ENCODE measurements around the gene TAF1B.
A peak's percentile ranks its signal among the peaks of the same experiment; 100 is the strongest.
"Not testable (repeated sequence)": the region's sequence is repeated elsewhere in the genome, so short reads cannot be mapped to it uniquely, and the experiment has no call there.

Gene TAF1B

DNA sequence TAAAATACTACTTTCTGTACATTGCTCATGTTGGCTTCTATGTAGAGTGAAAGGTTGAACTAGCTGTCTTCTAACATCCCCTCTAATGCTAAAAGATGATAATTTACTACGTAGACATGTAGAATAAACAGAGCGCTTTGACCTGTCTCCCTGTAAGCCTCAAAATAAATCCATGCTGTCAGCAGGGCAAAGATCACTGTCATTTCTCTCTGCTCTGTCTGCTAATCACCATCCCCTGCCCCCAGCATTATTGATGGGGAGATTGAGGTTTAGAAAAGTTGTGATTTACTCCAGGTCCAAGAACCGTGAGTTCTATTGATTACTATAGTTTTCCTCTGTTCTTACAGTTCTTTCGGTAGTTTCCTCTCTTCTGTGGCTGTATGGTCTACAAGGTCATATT lies 69.2 kb downstream of the TAF1B start:
- H3K36me3 ChIP-seq (ENCODE audit: insufficient read depth, low read length) = peaks cover 20% of the 10 kb centered on the region; the same call in 1 of the 2 replicates
- H2AFZ ChIP-seq (ENCODE audit: low read length, unreplicated experiment) = no peak overlapping the region
- peaks cover 10% of the 10 kb centered on the region for H3K4me1 ChIP-seq (ENCODE audit: control insufficient read depth, insufficient read depth, low read length, unreplicated experiment)
- no peaks in the 10 kb centered on the region for H3K27me3 ChIP-seq (ENCODE audit: insufficient read depth, low read length)
- no peak overlapping the region for H3K27ac ChIP-seq (ENCODE audit: low read depth, low read length)
- no peaks in the 10 kb centered on the region for H3K79me2 ChIP-seq (ENCODE audit: control insufficient read depth, insufficient read depth, low read length, unreplicated experiment)
- no peak overlapping the region for H3K4me3 ChIP-seq (ENCODE audit: low read depth, low read length)

DNA sequence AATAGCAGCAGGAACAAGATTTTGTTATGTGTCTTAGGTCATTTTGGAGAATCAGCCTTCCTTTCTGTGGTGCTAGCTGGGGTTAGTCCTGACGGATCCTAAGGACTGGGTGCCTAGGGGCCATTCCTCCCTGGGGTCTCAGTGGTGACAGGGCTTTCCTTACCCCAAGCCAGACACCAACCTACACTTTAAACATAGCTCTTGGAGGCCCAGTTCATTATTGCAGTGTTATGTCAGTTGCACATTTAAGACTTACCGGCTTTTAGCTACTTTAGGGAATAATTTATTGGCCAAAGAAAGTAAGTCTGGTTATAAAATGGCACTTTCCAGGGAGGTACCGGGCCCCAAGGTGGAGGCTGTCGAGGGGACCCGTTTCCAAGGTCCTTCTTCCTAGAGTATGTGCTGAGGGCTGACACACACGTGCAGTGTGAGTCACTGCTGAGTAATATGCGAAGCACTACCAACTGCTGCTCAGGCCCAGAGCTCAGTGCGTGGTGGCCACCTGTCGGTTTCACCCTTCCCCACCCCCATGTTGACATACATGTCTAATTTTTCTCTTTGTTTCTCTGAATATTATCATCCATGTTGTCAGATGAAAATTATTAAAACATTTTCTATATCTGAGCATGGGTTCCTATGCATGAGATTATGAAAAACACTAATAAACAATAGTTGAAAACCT lies 71.3 kb downstream of the TAF1B start:
- H3K4me3 ChIP-seq (ENCODE audit: low read depth, low read length) = no peak overlapping the region
- H3K27me3 ChIP-seq (ENCODE audit: insufficient read depth, low read length) = no peaks in the 10 kb centered on the region
- H2AFZ ChIP-seq (ENCODE audit: low read length, unreplicated experiment) = no peak overlapping the region
- no peak overlapping the region for H3K27ac ChIP-seq (ENCODE audit: low read depth, low read length)
- peaks cover 20% of the 10 kb centered on the region; the same call in 1 of the 2 replicates for H3K36me3 ChIP-seq (ENCODE audit: insufficient read depth, low read length)
- no peaks in the 10 kb centered on the region for H3K79me2 ChIP-seq (ENCODE audit: control insufficient read depth, insufficient read depth, low read length, unreplicated experiment)
- H3K4me1 ChIP-seq (ENCODE audit: control insufficient read depth, insufficient read depth, low read length, unreplicated experiment) = peaks cover 19% of the 10 kb centered on the region

DNA sequence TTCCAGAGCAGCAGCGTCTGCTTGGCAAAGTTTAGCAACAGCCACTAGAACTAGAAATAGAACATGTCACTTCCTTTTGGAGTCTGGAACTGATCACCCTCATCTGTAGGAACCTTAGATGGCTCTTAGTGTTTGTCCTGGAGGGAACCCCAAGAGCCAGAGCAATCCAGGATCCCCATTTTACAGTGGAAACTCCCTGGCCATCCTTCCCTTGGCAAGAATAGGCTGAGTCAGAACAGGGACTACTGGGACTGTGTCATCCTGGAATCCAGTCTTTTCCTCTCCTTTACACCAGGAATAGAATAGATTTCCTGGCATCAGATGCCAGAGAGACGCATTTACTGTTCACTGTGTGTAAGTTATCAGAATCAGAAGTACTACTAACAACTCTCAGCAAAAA lies 75.0 kb downstream of the TAF1B start:
- Histone ChIP-seq H3K27ac (ENCODE audit: low read depth, low read length) (peak overlapping the region; percentile 11), H2AFZ (ENCODE audit: low read length, unreplicated experiment) (peak overlapping the region; percentile 0), H3K27me3 (ENCODE audit: insufficient read depth, low read length) (no peaks in the 10 kb centered on the region), H3K36me3 (ENCODE audit: insufficient read depth, low read length) (peaks cover 17% of the 10 kb centered on the region; the same call in 1 of the 2 replicates), H3K79me2 (ENCODE audit: control insufficient read depth, insufficient read depth, low read length, unreplicated experiment) (no peaks in the 10 kb centered on the region), H3K4me1 (ENCODE audit: control insufficient read depth, insufficient read depth, low read length, unreplicated experiment) (peaks cover 19% of the 10 kb centered on the region), H3K4me3 (ENCODE audit: low read depth, low read length) (no peak overlapping the region)

DNA sequence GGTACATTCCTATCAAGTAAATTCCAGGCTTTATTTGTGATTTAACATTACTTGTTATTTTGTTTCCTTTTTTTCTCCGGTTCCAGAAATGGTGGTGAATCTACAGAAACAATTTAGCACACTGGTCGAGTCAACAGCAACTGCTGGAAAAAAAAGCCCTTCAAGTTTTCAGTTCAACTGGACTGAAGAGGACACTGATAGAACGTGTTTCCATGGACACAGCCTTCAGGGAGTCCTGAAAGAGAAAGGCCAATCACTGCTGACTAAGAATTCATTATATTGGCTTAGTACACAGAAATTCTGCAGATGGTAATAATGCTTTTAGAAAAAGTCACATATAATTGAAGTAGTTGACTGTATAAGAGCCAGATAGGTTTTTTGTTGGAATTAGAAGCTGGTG lies 76.2 kb downstream of the TAF1B start:
- peaks cover 17% of the 10 kb centered on the region; the same call in 1 of the 2 replicates for H3K36me3 ChIP-seq (ENCODE audit: insufficient read depth, low read length)
- no peak overlapping the region for H2AFZ ChIP-seq (ENCODE audit: low read length, unreplicated experiment)

DNA sequence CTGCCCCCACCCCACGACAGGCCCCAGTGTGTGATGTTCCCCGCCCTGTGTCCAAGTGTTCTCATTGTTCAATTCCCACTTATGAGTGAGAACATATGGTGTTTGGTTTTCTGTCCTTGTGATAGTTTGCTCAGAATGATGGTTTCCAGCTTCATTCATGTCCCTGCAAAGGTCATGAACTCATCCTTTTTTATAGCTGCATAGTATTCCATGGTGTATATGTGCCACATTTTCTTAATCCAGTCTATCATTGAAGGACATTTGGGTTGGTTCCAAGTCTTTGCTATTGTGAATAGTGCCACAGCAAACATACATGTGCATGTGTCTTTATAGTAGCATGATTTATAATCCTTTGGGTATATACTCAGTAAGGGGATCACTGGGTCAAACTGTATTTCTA lies 83.7 kb downstream of the TAF1B start:
- not testable (repeated sequence) for H3K79me2 ChIP-seq (ENCODE audit: control insufficient read depth, insufficient read depth, low read length, unreplicated experiment)

More for the DNA sequence above, 76.2 kb downstream of the TAF1B start:
- Histone ChIP-seq H3K27me3 (ENCODE audit: insufficient read depth, low read length) (no peaks in the 10 kb centered on the region), H3K4me1 (ENCODE audit: control insufficient read depth, insufficient read depth, low read length, unreplicated experiment) (peaks cover 13% of the 10 kb centered on the region), H3K4me3 (ENCODE audit: low read depth, low read length) (no peak overlapping the region), H3K27ac (ENCODE audit: low read depth, low read length) (no peak overlapping the region), H3K79me2 (ENCODE audit: control insufficient read depth, insufficient read depth, low read length, unreplicated experiment) (no peaks in the 10 kb centered on the region)

DNA sequence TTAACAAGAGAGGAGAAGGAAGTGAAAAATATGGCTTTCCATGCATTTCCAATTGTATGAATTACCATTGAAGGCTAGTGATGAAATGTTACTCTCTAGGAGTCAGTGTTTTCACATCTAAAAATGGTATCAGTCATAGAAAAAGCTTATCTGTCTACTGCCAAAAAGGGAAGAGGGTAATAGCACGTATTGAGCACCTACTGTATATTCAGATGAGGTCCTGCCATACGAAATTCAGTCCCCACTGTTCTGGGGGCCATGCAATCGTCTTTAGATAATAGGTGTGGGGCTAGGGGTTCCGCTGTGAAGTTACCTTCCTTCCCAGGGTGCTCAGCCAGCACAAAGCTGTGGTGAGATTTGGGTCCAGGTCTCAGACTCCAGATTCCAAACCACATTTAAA lies 94.0 kb downstream of the TAF1B start:
- no peak overlapping the region for H3K27ac ChIP-seq (ENCODE audit: low read depth, low read length)
- no peak overlapping the region for H3K4me3 ChIP-seq (ENCODE audit: low read depth, low read length)
- no peak overlapping the region for H2AFZ ChIP-seq (ENCODE audit: low read length, unreplicated experiment)
- H3K36me3 ChIP-seq (ENCODE audit: insufficient read depth, low read length) = peaks cover 11% of the 10 kb centered on the region
- H3K79me2 ChIP-seq (ENCODE audit: control insufficient read depth, insufficient read depth, low read length, unreplicated experiment) = no peaks in the 10 kb centered on the region
- no peaks in the 10 kb centered on the region for H3K27me3 ChIP-seq (ENCODE audit: insufficient read depth, low read length)
- H3K4me1 ChIP-seq (ENCODE audit: control insufficient read depth, insufficient read depth, low read length, unreplicated experiment) = peaks cover 11% of the 10 kb centered on the region

More for the DNA sequence above, 83.7 kb downstream of the TAF1B start:
- not testable (repeated sequence) for H3K27me3 ChIP-seq (ENCODE audit: insufficient read depth, low read length); H3K4me3 ChIP-seq (ENCODE audit: low read depth, low read length); H3K4me1 ChIP-seq (ENCODE audit: control insufficient read depth, insufficient read depth, low read length, unreplicated experiment); H2AFZ ChIP-seq (ENCODE audit: low read length, unreplicated experiment); H3K27ac ChIP-seq (ENCODE audit: low read depth, low read length); H3K36me3 ChIP-seq (ENCODE audit: insufficient read depth, low read length)

DNA sequence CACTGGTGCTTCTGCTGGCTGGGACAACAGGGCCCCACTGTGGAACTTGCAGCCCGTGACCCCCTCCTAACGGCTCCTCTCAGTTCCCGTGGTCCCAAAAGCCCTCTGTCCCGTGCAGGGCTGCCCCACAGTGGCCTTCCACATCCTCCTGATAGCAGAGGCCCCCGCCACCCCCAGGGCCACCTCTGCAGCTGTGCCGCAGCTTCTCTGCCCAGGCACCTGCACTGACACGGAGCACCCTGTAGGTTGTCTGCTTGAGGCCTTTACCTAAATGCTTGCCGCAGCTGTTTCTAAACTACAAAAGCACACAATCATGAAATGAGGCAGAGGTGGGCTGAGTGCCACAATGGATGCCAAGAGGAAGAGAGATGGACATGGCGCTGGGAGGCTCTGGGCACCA lies 94.7 kb downstream of the TAF1B start:
- Histone ChIP-seq H2AFZ (ENCODE audit: low read length, unreplicated experiment) (no peak overlapping the region), H3K27ac (ENCODE audit: low read depth, low read length) (no peak overlapping the region), H3K36me3 (ENCODE audit: insufficient read depth, low read length) (peaks cover 11% of the 10 kb centered on the region), H3K27me3 (ENCODE audit: insufficient read depth, low read length) (no peaks in the 10 kb centered on the region), H3K4me1 (ENCODE audit: control insufficient read depth, insufficient read depth, low read length, unreplicated experiment) (peaks cover 11% of the 10 kb centered on the region), H3K79me2 (ENCODE audit: control insufficient read depth, insufficient read depth, low read length, unreplicated experiment) (no peaks in the 10 kb centered on the region), H3K4me3 (ENCODE audit: low read depth, low read length) (no peak overlapping the region)

DNA sequence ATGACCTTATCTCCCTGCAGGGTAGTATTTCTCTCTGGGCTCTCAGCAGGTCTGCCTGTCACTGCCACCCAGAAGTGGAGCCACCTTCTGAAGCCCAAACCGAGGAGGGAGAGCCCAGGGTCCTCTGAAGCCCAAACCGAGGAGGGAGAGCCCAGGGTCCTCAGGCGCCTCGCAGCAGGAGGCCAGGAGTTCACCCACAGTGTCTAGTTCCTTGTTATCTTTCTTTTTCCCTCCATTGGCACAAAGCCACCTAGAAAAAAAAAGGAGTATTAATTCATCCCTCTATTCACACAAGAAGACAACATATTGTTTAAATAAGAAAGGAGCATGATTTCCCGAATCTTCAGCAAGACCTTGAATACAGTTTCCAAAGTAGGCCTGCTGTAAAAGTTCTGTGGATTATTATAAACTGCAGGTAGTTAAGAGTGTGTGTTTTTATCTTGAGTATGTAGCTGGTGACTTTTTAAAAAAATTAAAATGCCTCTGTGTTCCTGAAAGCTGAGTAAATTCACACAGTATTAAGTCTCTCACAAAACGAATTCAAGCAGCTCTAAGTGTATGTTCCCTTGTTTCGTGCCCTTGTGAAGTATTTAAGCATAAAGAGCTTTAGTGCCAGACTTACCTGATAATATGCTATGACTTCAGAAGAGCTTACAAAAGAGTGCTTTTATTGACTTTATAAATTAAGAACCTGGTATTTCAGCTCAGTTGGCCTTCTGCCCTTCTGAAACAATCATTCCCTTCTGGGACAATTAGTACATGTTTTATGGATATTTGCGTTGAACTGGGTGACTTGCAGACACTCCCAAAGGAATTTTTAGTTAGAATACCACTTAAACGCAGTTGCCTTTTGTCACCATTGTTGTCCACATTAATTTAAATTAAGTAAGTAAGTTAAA lies 96.6 kb downstream of the TAF1B start:
- Histone ChIP-seq H3K79me2 (ENCODE audit: control insufficient read depth, insufficient read depth, low read length, unreplicated experiment) (no peaks in the 10 kb centered on the region), H3K4me3 (ENCODE audit: low read depth, low read length) (no peak overlapping the region), H3K27me3 (ENCODE audit: insufficient read depth, low read length) (0 out of 2 replicates have a peak, but pooled peaks cover 2% of the 10 kb centered on the region), H3K4me1 (ENCODE audit: control insufficient read depth, insufficient read depth, low read length, unreplicated experiment) (peaks cover 11% of the 10 kb centered on the region), H3K27ac (ENCODE audit: low read depth, low read length) (no peak overlapping the region), H2AFZ (ENCODE audit: low read length, unreplicated experiment) (no peak overlapping the region), H3K36me3 (ENCODE audit: insufficient read depth, low read length) (no peaks in the 10 kb centered on the region)

DNA sequence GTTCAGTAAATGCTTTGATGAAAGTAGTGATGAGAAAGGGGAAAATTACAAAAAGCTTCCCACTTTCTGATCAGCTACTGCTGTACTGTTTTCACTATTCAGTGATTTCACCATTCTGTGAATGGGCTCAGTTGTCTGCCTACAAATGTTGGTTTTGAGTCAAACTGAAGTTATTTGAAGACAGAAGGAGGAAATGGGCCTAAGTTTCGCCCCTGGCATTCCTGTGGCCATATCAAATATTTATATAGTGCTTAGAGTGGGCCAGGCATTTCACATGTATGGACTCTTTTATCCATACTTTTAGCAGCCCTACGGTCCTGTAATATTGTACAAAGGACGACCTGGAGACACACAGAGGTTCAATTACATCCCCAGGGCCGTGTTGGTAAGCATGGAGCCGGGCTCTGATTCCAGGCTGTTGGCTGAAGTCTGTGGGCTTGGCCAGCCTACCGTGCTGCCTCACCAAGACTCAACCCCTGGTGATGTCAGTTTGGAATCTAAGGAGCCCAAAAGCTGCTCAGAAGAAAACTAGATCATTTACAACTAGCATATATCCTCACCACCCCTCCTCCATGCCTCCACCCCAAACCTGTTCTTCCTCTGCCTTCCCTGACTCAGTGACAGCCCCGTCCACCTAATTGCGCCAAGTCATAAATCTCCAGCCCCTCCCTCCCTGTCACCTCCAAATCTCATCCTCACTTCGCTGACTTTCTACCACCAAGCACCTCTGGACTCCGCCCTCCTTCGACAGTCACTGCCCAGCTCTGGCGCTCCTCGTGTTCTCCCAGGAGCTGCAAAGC lies 98.1 kb downstream of the TAF1B start:
- Histone ChIP-seq H3K79me2 (ENCODE audit: control insufficient read depth, insufficient read depth, low read length, unreplicated experiment) (no peaks in the 10 kb centered on the region), H2AFZ (ENCODE audit: low read length, unreplicated experiment) (no peak overlapping the region), H3K36me3 (ENCODE audit: insufficient read depth, low read length) (no peaks in the 10 kb centered on the region), H3K27ac (ENCODE audit: low read depth, low read length) (no peak overlapping the region), H3K4me3 (ENCODE audit: low read depth, low read length) (no peak overlapping the region), H3K4me1 (ENCODE audit: control insufficient read depth, insufficient read depth, low read length, unreplicated experiment) (peaks cover 11% of the 10 kb centered on the region), H3K27me3 (ENCODE audit: insufficient read depth, low read length) (0 out of 2 replicates have a peak, but pooled peaks cover 5% of the 10 kb centered on the region)

DNA sequence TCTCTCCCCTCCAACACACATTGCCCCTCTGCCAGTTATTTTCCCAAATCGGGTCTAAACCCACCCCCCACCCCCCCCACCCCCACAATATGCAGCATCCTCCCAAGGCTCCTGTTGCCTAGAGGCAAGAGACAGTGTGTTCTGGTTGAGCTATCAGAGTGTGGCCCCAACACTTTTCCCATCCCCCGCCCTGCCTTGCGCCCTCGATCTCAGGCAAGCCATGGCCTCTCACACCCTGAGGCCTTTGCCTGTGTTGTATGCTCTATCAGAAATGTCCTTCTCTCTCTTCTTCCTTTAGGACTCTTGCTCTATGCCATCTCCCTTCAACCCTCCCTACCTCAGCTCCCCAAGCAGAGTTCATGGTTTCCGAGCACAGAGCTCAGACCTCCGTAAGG lies 98.7 kb downstream of the TAF1B start:
- Histone ChIP-seq H3K4me3 (ENCODE audit: low read depth, low read length) (no peak overlapping the region), H3K79me2 (ENCODE audit: control insufficient read depth, insufficient read depth, low read length, unreplicated experiment) (no peaks in the 10 kb centered on the region), H3K4me1 (ENCODE audit: control insufficient read depth, insufficient read depth, low read length, unreplicated experiment) (peaks cover 11% of the 10 kb centered on the region), H2AFZ (ENCODE audit: low read length, unreplicated experiment) (no peak overlapping the region), H3K27ac (ENCODE audit: low read depth, low read length) (no peak overlapping the region), H3K27me3 (ENCODE audit: insufficient read depth, low read length) (0 out of 2 replicates have a peak, but pooled peaks cover 5% of the 10 kb centered on the region), H3K36me3 (ENCODE audit: insufficient read depth, low read length) (no peaks in the 10 kb centered on the region)
